GM12801 (cell line): ENCODE measurements around the gene DEFB113.

Experiments used
- CTCF ChIP-seq: IDR thresholded peaks from one replicate; pipeline ENCODE4 v1.5.1; 2011; ENCODE audit warnings: control low read depth; ENCODE audit not compliant: insufficient read length; ENCODE audit errors: extremely low read depth

The DEFB113 gene

DNA sequence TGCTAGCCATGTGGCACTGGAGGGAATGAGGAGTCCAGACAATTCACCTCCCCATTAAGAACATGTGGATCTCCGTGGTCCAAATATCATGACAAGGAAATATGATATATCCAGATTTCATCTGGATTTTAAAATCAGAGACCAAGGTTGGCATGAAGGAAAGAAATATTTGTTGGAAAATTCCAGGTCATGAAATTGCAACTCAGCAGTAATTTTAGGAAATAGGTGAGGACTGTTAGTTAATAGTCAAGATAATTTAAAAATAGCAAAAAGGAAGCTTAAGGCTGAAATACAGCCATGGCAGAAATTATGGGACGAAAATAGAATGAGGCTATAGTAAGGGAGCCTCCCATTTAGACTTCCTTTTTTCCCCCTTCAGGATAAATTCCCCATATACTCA lies 32.4 kb downstream of the DEFB113 start:
- no peak for TF ChIP-seq CTCF

DNA sequence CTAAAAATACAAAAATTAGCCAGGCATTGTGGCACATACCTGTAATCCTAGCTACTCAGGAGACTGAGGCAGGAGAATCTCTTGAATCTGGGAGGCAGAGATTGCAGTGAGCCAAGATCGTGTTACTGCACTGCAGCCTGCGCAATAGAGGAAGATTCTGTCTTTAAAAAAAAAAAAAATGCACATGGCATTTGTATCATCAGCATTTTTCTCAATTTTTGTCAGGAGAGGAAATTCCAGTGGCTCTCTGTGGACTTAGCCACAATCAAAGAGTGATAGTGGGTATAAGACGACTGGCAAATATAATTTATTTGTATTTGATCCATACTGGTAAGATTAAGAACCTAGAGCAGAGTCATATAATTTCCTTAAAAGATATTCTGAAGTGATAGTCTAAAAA lies 34.0 kb downstream of the DEFB113 start:
- TF ChIP-seq CTCF, result no peak

GRCh38 chr6:49934770-49935169 lies 34.7 kb downstream of the DEFB113 start:
- no peak for TF ChIP-seq CTCF

GRCh38 chr6:49933526-49933925 lies 35.9 kb downstream of the DEFB113 start:
- no peak for TF ChIP-seq CTCF

DNA sequence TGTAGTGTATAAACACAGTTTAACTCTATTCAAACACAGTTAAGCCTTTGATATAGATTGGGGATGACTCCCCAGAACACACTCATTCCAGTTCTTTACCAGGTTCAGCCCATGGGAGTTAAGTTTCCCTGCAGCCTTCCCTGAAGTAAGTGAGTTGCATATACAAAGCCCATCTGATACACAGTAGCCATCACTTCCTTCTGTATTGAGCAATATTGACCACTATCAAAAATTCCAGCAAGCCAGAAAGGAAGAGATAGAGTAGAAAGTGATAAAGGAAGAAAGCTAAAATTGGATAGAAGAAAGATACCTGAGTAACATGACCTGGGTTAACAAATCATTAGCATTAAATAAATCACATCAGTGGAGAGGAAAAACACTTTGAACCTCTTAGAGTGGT lies 40.1 kb downstream of the DEFB113 start:
- no peak for TF ChIP-seq CTCF

DNA sequence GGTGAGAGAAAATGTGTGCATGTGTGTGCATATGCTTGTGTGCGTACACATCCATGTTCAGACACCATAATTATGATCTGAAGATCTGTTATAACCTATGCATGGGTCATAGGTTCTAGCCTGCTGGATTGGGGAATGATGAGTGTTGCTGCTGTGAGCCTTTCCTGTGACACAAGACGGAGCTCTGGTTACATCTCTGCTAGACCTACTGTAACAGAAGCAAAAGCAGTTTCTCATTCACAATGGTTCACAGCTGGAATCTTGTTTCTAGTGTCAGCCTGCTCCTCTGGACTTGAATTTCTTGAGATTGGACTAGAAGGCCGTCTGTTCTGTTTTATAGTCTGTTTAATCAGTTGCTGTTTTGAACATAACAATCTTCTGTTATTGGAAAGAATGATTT lies 45.6 kb downstream of the DEFB113 start:
- TF ChIP-seq CTCF, result no peak

DNA sequence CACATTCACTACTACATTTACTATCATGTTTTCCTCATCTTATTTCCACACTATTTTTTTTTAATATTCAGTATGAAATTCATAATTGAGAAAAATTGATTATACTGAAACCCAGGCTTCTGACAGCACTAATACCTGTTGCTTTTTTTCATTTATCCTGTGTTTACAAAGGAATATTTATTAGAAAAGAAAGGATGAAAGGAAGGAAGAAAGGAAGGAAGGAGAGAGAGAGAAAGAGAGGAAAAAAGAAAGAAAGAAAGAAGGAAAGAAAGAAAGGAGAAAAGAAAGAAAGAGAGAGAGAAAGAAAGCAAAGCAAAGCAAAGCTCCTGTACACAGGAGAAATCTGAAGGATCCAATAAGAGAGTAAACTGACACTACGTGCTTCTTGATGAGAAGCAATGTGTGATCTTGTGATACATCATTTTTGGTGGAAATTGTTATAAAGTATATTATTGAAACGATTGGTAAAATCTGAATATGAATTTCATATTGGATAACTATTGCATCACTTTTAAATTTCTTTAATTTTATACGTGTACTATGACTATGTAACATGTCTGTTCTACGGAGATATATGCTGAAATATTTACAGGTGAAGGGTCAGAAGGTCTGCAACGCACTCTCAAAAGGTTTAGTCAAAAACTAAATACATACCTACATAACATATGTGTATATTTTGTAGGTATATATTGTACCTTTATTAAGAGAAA lies 49.3 kb downstream of the DEFB113 start:
- no peak for TF ChIP-seq CTCF

DNA sequence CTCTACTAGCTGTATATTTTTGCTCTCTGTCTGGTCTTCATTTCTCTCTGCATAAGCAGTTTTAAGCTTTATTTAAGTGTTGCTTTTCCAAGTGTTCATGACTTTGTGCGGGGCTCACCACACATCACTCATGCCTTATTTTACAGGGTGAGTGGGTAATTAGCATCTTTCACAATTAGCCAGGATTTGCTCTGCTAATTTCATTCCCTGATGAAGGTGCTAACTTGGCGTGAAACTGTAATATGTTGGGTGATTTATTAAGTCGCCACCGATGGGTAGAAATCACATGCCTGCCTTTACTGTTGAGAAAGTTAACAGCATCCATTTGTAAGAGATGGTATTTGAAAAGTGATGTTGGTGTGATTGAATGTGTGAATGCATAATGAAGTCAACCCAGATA lies 50.2 kb downstream of the DEFB113 start:
- TF ChIP-seq CTCF, result no peak
